Brain microvascular endothelial cell (primary cell): ENCODE results near the gene CCDC102A.
A peak's percentile ranks its signal among the peaks of the same experiment; 100 is the strongest.

Source experiments
- DNase-seq: peaks from one replicate; pipeline ENCODE4 v3.0.0-alpha.2; 2020
- H3K27ac ChIP-seq: fragments of 250-450 bp; sonication (Bioruptor Pico); 2 replicates; pipeline ENCODE4 v1.5.1; 2020; ENCODE audit warnings: mild to moderate bottlenecking, moderate library complexity
- H3K27me3 ChIP-seq: fragments of 250-450 bp; sonication (Bioruptor Pico); replicated peaks from 2 replicates; pipeline ENCODE4 v1.5.1; 2020; ENCODE audit warnings: mild to moderate bottlenecking
- H3K36me3 ChIP-seq: fragments of 250-450 bp; sonication (Bioruptor Pico); replicated peaks from 2 replicates; pipeline ENCODE4 v1.5.1; 2020; ENCODE audit warnings: mild to moderate bottlenecking
- H3K4me3 ChIP-seq: 2 replicates; pipeline ENCODE4 v1.5.1; 2011; ENCODE audit warnings: low read depth, mild to moderate bottlenecking, control low read depth, low read length, moderate library complexity
- in situ Hi-C: cut with HindIII; loops from 2 replicates; pipeline ENCODE4 v1.10.0; 2017; ENCODE audit warnings: low sequenced_read_pairs, low pct_ligation_motif_present
- TF ChIP-seq, protein P1 (sequence below): IDR thresholded peaks from 2 replicates; pipeline ENCODE4 v1.5.1; 2011; ENCODE audit warnings: low read depth, mild to moderate bottlenecking, moderate library complexity, low read length, control low read depth, inconsistent platforms; ENCODE audit errors: missing control alignments

The CCDC102A gene

DNA sequence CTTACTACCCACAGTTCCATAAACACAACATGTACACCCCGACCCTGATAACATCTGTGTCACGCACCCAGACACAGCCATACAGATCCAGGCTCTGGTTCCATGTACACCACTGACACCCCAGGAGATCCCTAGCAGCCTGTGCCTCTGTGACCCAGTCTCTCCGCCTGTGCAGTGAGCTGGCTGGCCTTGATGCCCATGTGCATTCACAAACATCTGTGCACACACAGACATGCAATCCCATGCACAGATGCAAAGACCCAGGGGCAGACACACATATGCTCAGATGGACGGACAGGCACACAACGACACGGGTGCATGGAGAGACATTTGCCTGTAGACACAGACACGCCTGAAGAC is 4.1 kb downstream of the CCDC102A start:
- H3K4me3 ChIP-seq = no peak overlapping the region
- H3K27me3 ChIP-seq = no peaks in the 10 kb centered on the region
- no peak for DNase-seq
- TF ChIP-seq, protein P1, sequence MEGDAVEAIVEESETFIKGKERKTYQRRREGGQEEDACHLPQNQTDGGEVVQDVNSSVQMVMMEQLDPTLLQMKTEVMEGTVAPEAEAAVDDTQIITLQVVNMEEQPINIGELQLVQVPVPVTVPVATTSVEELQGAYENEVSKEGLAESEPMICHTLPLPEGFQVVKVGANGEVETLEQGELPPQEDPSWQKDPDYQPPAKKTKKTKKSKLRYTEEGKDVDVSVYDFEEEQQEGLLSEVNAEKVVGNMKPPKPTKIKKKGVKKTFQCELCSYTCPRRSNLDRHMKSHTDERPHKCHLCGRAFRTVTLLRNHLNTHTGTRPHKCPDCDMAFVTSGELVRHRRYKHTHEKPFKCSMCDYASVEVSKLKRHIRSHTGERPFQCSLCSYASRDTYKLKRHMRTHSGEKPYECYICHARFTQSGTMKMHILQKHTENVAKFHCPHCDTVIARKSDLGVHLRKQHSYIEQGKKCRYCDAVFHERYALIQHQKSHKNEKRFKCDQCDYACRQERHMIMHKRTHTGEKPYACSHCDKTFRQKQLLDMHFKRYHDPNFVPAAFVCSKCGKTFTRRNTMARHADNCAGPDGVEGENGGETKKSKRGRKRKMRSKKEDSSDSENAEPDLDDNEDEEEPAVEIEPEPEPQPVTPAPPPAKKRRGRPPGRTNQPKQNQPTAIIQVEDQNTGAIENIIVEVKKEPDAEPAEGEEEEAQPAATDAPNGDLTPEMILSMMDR = no peak
- no peak overlapping the region for H3K27ac ChIP-seq
- in situ Hi-C loops = no loop called here
- H3K36me3 ChIP-seq = no peaks in the 10 kb centered on the region

DNA sequence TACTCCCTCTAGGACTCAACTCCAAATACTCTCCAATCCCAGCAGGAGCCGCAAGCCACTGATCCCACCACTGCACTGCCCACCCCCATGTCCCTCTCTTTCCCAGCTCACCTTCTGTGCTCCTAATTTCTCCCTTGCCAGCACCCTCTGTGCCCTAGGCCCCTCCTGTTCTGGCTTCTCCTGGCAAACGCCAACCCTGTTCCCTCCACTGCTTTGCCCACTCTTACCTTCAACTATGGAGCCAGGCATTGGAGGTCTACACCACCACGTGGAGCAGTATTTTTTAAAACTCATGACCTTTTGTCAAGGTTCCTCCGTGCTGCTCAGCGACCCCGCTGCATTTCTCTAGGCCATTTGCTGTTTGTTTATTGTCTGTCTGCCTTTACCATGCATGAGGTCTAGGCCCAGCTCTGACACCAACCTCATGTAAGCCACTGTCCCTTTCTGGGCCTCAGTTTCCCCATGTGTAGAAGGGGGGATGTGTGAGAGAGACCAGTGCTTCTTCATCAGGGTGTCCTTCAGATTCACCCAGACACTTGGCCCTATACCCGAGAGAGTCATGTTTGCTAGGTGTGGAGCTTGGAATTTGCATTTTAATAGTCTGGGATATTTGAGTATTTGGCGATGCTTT is 4.6 kb downstream of the CCDC102A start:
- in situ Hi-C loops = no loop called here

DNA sequence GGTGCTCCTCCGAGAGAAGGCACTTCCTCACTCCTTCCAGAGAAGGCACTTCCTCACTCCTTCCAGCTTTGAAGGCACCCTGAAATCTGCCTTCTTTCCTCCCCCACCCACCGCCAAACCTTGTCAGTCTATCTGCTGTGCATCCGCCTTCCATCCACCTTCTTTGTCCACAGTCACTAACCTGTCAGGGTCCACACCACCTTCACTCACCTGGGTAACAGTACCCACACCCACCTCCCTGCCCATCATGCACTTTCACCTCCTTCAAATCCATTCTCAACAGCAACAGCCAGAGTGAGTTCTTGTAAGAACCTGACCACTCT is 5.2 kb downstream of the CCDC102A start:
- TF ChIP-seq, protein P1 = no peak
- Histone ChIP-seq H3K27ac (no peak overlapping the region), H3K36me3 (no peaks in the 10 kb centered on the region), H3K4me3 (no peak overlapping the region), H3K27me3 (no peaks in the 10 kb centered on the region)
- no peak for DNase-seq
- in situ Hi-C loops = no loop called here

More for the DNA sequence above, 4.6 kb downstream of the CCDC102A start:
- TF ChIP-seq, protein P1 = no peak
- Histone ChIP-seq H3K27ac (no peak overlapping the region), H3K36me3 (no peaks in the 10 kb centered on the region), H3K4me3 (no peak overlapping the region), H3K27me3 (no peaks in the 10 kb centered on the region)
- DNase-seq = no peak

DNA sequence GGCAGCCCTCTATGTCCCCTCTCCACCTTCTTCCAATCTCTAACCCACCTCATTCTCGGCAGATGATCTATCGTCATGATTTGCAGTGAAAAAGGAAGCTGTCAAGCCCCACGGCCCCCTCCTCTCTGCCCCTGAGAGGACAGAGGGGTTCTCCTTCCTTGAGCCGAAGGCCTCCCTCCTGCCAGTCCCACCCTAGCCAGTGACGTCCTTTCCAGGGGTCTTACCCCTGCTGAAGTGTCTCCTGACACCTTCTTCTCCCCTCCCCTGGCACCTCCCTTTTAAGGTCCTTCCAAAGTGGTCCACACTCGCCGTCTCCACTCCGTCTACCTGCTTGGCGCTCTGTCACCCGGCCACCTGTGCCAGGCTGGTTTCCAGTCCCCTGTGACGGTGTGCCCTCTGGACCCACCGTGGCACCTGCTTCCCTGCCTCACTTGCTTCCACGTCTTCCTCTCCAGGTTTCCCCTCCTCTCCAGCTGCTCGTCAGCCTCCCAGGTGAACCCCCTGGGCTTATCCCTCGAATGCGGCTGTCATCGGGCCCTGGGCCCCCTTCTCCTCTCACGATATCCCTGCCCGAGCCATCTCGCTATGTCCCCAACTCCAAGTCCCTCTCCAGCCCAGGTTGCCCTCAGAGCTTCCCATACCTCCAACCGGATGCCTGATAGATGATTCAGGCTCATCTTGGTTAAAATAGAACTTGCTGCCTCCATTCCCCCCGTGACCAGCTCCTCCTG is 5.7 kb downstream of the CCDC102A start:
- H3K4me3 ChIP-seq = no peak overlapping the region
- no peaks in the 10 kb centered on the region for H3K27me3 ChIP-seq
- no peak overlapping the region for H3K27ac ChIP-seq
- no peaks in the 10 kb centered on the region for H3K36me3 ChIP-seq
- no peak for DNase-seq
- in situ Hi-C loops = no loop called here
- TF ChIP-seq, protein P1 = no peak

DNA sequence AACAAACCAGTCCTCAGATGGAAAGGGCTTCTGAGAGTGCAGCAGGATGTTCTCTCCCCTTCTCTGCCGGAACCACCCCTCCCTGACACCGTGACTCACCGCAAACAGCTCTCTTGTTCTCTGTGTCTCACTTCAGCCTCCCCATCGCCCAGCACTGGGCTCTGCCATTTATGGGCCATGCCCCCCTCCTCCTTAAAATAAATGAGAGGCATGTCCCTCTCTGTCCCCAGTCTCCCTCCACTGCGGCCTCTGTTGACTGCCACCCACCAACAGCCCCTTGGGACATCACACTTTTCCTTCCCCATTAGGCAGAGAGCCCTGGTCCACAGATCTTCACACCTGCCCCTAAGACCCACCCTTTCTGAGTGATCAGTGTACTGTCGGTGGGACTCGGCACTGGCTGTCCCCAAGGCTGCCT is 6.3 kb downstream of the CCDC102A start:
- in situ Hi-C loops = no loop called here
- no peaks in the 10 kb centered on the region for H3K36me3 ChIP-seq
- peak; percentile 54 for DNase-seq
- no peak overlapping the region for H3K27ac ChIP-seq
- TF ChIP-seq, protein P1 = no peak
- no peaks in the 10 kb centered on the region for H3K27me3 ChIP-seq
- no peak overlapping the region for H3K4me3 ChIP-seq
